Fibroblast of lung (primary cell): Measurements from ENCODE around the gene DBH. TPM values are rescaled to one million over a fixed set of nuclear protein-coding genes. Genes with fewer than 3 reads are reported as not detected.

Experiments
- DNase-seq, 2 donors: peaks; one replicate each; pipeline versions ENCODE4 v3.0.0 to v3.0.0-alpha.2; 2010; ENCODE audit warnings: low read depth in 2 of 2
- H2AFZ ChIP-seq: 2 replicates; pipeline ENCODE4 v1.5.1; 2012; ENCODE audit warnings: low read length, control low read depth, inconsistent platforms
- H3K27ac ChIP-seq: 2 replicates; pipeline ENCODE4 v1.5.1; 2011; ENCODE audit warnings: low read length, control low read depth; ENCODE audit not compliant: insufficient read depth
- H3K27me3 ChIP-seq: 2 replicates; pipeline ENCODE4 v1.5.1; 2011; ENCODE audit warnings: mild to moderate bottlenecking, low read length; ENCODE audit not compliant: control insufficient read depth, insufficient read depth
- H3K36me3 ChIP-seq: 2 replicates; pipeline ENCODE4 v1.5.1; 2011; ENCODE audit warnings: low read length; ENCODE audit not compliant: control insufficient read depth, insufficient read depth
- H3K4me1 ChIP-seq: 2 replicates; pipeline ENCODE4 v1.5.1; 2011; ENCODE audit warnings: low read length; ENCODE audit not compliant: control insufficient read depth, insufficient read depth; ENCODE audit errors: extremely low read depth
- H3K4me2 ChIP-seq: 2 replicates; pipeline ENCODE4 v1.5.1; 2011; ENCODE audit warnings: low read length, control low read depth; ENCODE audit not compliant: insufficient read depth; ENCODE audit errors: extremely low read depth
- H3K4me3 ChIP-seq, 4 experiments: fragments of 200-600 bp in 1 of 4; sonication (generic) in 1 of 4; replicated peaks in 1 of 4; 2 replicates each; pipeline ENCODE4 v1.5.1; 2011 to 2016; ENCODE audit warnings: low read length in 4 of 4, low read depth in 3 of 4, mild to moderate bottlenecking in 3 of 4, control low read depth in 2 of 4, inconsistent platforms in 1 of 4, mixed read lengths in 1 of 4; ENCODE audit not compliant: insufficient read depth in 1 of 4; ENCODE audit errors: control extremely low read depth in 1 of 4
- H3K79me2 ChIP-seq: 2 replicates; pipeline ENCODE4 v1.5.1; 2012; ENCODE audit warnings: mild to moderate bottlenecking, low read length, inconsistent platforms; ENCODE audit not compliant: control insufficient read depth, insufficient read depth
- H3K9ac ChIP-seq: 2 replicates; pipeline ENCODE4 v1.5.1; 2011; ENCODE audit warnings: mild to moderate bottlenecking, low read length, control low read depth; ENCODE audit not compliant: insufficient read depth
- H3K9me3 ChIP-seq: 2 replicates; pipeline ENCODE4 v1.5.1; 2012; ENCODE audit warnings: low read depth, low read length; ENCODE audit not compliant: control insufficient read depth, insufficient read depth
- H4K20me1 ChIP-seq: 2 replicates; pipeline ENCODE4 v1.5.1; 2011; ENCODE audit warnings: low read length; ENCODE audit not compliant: control insufficient read depth, insufficient read depth; ENCODE audit errors: extremely low read depth
- EZH2 ChIP-seq: IDR thresholded peaks from 2 replicates; pipeline ENCODE4 v1.5.1; 2012; ENCODE audit warnings: low read length, control low read depth, mild to moderate bottlenecking; ENCODE audit errors: missing control alignments
- polyA plus RNA-seq, 2 donors: library from polyadenylated mRNA; depleted of rRNA in 1 of 2; stranded (reverse) in 1 of 2; unstranded in 1 of 2; fragments of >200 nt; gene quantifications; 2 replicates each; pipeline ENCODE4 v1.2.1, GENCODE V29; 2011 to 2012; ENCODE audit warnings: missing spikeins in 1 of 2
- total RNA-seq: library from RNA; depleted of rRNA; stranded (reverse); fragments of >200 nt; gene quantifications from 2 replicates; pipeline ENCODE4 v1.2.1, GENCODE V29; 2014
- TF ChIP-seq, protein P1 (sequence below), 2 donors: IDR thresholded peaks in 1 of 2; conservative IDR thresholded peaks in 1 of 2; 1 replicate in 1 of 2; 2 replicates in 1 of 2; pipeline ENCODE4 v1.5.1; 2011 to 2012; ENCODE audit warnings: low read length in 2 of 2, control low read depth in 1 of 2, inconsistent platforms in 1 of 2, low read depth in 1 of 2, mild to moderate bottlenecking in 1 of 2

The DBH gene
- total and polyA plus RNA-seq, 2 donors (not counting 1 experiment from before 2014, with no cell fraction given) = not detected

GRCh38 chr9:133681658-133682306, 45.6 kb downstream of the DBH start:
- Histone ChIP-seq H4K20me1 (no peaks in the 10 kb centered on the region), H3K79me2 (no peaks in the 10 kb centered on the region), H3K9me3 (no peaks in the 10 kb centered on the region), H3K27me3 (no peaks in the 10 kb centered on the region), H3K4me3 (no peak overlapping the region), H2AFZ (no peak overlapping the region), H3K27ac (no peak overlapping the region), H3K36me3 (no peaks in the 10 kb centered on the region), H3K4me2 (no peak overlapping the region), H3K9ac (no peak overlapping the region), H3K4me1 (peaks cover 6% of the 10 kb centered on the region)
- DNase-seq = no peak
- TF ChIP-seq EZH2 = no peak
- TF ChIP-seq, protein P1, sequence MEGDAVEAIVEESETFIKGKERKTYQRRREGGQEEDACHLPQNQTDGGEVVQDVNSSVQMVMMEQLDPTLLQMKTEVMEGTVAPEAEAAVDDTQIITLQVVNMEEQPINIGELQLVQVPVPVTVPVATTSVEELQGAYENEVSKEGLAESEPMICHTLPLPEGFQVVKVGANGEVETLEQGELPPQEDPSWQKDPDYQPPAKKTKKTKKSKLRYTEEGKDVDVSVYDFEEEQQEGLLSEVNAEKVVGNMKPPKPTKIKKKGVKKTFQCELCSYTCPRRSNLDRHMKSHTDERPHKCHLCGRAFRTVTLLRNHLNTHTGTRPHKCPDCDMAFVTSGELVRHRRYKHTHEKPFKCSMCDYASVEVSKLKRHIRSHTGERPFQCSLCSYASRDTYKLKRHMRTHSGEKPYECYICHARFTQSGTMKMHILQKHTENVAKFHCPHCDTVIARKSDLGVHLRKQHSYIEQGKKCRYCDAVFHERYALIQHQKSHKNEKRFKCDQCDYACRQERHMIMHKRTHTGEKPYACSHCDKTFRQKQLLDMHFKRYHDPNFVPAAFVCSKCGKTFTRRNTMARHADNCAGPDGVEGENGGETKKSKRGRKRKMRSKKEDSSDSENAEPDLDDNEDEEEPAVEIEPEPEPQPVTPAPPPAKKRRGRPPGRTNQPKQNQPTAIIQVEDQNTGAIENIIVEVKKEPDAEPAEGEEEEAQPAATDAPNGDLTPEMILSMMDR (conservative IDR thresholded peaks at IDR 0.05 in 1 of 2, IDR thresholded peaks at IDR 0.05 in 1 of 2; ENCODE audit: low read depth in 1 of 2, low read length in 2 of 2) = no peak

GRCh38 chr9:133682818-133683585, 46.8 kb downstream of the DBH start:
- Histone ChIP-seq H3K9ac (peak overlapping the region; percentile 10), H3K27ac (no peak overlapping the region), H3K9me3 (no peaks in the 10 kb centered on the region), H3K36me3 (no peaks in the 10 kb centered on the region), H3K27me3 (no peaks in the 10 kb centered on the region), H3K4me1 (peaks cover 6% of the 10 kb centered on the region), H4K20me1 (no peaks in the 10 kb centered on the region), H3K4me3 (no peak overlapping the region), H2AFZ (no peak overlapping the region), H3K79me2 (no peaks in the 10 kb centered on the region), H3K4me2 (no peak overlapping the region)
- TF ChIP-seq EZH2 = no peak
- TF ChIP-seq, protein P1 (conservative IDR thresholded peaks at IDR 0.05 in 1 of 2, IDR thresholded peaks at IDR 0.05 in 1 of 2; ENCODE audit: low read depth in 1 of 2, low read length in 2 of 2) = no peak
- no peak for DNase-seq

- no peaks in the 10 kb centered on the region for H3K36me3 ChIP-seq
- TF ChIP-seq, protein P1 (conservative IDR thresholded peaks at IDR 0.05 in 1 of 2, IDR thresholded peaks at IDR 0.05 in 1 of 2; ENCODE audit: low read depth in 1 of 2, low read length in 2 of 2) = no peak
- TF ChIP-seq EZH2 = peak; percentile 29
- no peaks in the 10 kb centered on the region for H3K9me3 ChIP-seq
- peak overlapping the region; percentile 23 for H3K9ac ChIP-seq
- no peak overlapping the region for H3K4me2 ChIP-seq
- no peak overlapping the region for H3K27ac ChIP-seq
- no peak overlapping the region for H3K4me3 ChIP-seq
- no peak overlapping the region for H2AFZ ChIP-seq
- no peaks in the 10 kb centered on the region for H4K20me1 ChIP-seq
- H3K79me2 ChIP-seq = no peaks in the 10 kb centered on the region
- H3K4me1 ChIP-seq = peaks cover 6% of the 10 kb centered on the region
- no peaks in the 10 kb centered on the region for H3K27me3 ChIP-seq
- peak in 1 of 2 donors; percentile 18 for DNase-seq
These were observed 47.5 kb downstream of the DBH start for GRCh38 chr9:133683586-133684120.
